Epithelial cell of proximal tubule (primary cell): ENCODE measurements around the gene ATP6V1B1. TPM values are rescaled to one million over a fixed set of nuclear protein-coding genes. Genes with fewer than 3 reads are reported as not detected.
"Not testable (repeated sequence)": the region's sequence is repeated elsewhere in the genome, so short reads cannot be mapped to it uniquely, and the experiment has no call there.

Experiments used
- DNase-seq: peaks from one replicate; pipeline ENCODE4 v3.0.0-alpha.2; 2011; ENCODE audit warnings: low read depth
- H3K4me3 ChIP-seq: 2 replicates; pipeline ENCODE4 v1.5.1; 2011; ENCODE audit warnings: low read depth, mild to moderate bottlenecking, low read length
- total RNA-seq: library from RNA; depleted of rRNA; stranded (reverse); fragments of >200 nt; gene quantifications from 2 replicates; pipeline ENCODE4 v1.2.3, GENCODE V29; 2015
- TF ChIP-seq, protein P1 (sequence below): conservative IDR thresholded peaks from 2 replicates; pipeline ENCODE4 v1.5.1; 2012; ENCODE audit warnings: low read depth, mild to moderate bottlenecking, low read length

The ATP6V1B1 gene
- total RNA-seq, 1 donor from 2014 or later = 0.81 TPM

DNA sequence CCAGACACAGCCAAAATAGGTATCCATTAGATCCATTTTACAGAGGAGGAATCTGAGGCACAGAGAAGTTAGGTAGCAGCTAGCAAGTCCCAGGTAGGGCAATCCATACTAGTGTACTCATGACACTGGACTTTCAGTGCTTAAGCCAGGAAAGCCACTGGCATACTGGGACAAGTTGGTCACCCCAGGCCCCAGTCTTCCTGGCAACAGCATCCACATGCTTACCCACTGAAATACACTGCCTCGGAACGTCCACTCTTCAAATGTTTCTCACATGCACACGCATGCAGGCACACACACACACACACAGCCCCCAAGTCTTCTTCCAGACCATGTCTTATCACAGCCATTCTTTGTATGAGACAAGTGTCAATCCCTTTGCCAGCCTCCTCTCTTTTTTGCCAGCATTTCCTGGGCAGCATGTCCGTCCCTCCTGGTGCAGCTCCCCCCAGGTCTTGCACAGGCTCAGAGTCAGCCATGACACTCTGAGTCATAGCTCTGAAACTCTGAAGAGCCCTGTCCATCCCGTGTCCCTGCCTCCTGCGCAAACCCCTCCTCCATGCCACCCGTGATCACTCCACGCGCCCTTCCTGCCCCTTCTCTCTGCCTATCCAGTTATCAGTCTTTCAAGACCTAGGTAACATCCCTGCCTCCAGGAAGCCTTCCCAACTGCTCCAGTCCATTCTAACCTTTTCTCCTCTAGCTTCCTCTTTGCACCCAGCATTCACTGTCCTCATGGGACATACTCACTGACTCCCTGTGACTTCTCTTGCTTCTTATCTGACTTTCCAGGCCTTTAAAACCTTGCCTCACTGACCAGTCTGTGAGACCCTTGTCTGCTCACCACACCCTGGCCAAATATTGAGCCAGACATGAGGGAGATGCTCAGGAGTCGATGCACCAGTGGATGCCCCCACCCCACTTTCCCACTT, 69.8 kb downstream of the ATP6V1B1 start:
- no peak for DNase-seq
- no peak overlapping the region for H3K4me3 ChIP-seq
- TF ChIP-seq, protein P1, sequence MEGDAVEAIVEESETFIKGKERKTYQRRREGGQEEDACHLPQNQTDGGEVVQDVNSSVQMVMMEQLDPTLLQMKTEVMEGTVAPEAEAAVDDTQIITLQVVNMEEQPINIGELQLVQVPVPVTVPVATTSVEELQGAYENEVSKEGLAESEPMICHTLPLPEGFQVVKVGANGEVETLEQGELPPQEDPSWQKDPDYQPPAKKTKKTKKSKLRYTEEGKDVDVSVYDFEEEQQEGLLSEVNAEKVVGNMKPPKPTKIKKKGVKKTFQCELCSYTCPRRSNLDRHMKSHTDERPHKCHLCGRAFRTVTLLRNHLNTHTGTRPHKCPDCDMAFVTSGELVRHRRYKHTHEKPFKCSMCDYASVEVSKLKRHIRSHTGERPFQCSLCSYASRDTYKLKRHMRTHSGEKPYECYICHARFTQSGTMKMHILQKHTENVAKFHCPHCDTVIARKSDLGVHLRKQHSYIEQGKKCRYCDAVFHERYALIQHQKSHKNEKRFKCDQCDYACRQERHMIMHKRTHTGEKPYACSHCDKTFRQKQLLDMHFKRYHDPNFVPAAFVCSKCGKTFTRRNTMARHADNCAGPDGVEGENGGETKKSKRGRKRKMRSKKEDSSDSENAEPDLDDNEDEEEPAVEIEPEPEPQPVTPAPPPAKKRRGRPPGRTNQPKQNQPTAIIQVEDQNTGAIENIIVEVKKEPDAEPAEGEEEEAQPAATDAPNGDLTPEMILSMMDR = no peak

DNA sequence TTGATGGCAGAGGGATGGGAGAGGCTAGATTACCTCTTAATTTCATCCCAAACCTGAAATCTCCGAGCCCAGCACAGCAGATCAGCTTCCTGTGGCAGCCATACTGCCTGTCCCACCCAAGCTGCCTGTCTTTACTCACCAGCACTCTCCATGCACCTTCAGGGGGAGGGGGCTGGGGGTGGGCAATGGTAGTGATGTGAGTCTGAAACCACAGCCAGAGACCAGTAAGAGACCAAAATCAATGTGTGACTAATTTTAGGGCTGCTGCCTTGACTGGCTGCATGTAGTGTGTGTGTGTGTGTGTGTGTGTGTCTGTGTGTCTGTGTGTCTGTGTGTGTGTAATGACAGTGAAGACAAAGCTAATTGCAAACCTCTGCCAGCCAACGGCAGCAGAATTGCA, 70.6 kb downstream of the ATP6V1B1 start:
- TF ChIP-seq, protein P1 = no peak
- no peak overlapping the region for H3K4me3 ChIP-seq
- DNase-seq = no peak

DNA sequence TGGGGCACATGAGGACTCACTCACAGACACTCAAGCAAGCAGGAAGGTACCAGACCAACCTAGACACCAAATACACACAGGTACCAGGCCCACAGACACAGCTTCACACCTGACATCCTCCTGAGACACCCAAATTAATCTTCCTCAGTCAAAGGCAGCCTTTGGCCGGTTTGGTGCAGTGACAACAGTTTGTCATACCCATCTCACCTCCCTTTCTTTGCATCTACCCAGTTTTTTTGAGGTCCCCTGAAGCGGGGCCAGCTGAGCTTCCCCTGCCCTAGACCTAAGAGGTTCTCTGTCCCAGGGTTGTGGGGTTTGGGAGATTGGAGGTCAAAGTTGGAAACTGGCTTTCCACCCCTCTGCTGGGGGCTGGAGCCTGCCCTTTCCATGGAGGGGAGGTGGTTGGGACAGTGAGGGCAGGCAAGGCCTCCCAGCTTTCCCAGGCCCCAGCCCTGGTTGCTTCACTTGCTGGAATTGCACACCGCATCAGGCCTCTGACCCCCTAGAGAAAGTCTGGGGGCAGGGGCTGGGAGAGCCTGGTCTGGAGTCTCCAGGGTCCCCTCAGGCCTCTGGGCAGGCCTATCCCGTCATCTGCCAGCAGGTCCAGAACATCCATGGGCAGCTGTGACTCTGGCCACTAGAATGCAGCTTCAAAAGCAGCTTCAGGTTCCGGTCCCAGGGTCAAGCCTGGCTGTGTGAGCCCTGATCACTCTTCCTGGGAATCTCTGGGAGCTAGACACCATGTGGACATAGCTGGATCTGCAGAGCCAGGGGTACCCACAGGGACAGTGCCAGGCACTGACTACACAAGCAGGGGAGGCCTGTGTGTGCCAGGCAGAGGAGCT, 71.5 kb downstream of the ATP6V1B1 start:
- no peak for DNase-seq
- H3K4me3 ChIP-seq = no peak overlapping the region
- TF ChIP-seq, protein P1 = no peak

DNA sequence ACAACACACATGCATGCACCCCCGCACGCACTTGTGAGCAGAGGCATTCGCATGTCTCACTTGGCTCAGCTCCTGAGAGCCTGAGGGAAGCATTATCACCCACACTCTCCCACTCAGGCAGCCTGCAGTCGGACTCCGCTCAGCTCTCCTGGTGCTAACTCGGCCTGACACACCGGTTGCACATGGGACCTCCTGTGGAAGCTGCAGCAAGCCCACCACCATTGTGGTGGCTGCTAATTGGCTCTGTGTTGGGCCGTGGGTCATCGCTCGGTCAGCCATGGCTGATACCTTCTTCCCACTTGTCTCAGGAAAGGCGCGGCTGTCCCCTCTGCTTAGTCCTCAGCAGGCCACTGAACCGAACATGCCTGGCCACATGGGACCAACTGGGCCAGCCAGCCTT, 72.6 kb downstream of the ATP6V1B1 start:
- TF ChIP-seq, protein P1 = no peak
- no peak for DNase-seq
- H3K4me3 ChIP-seq = no peak overlapping the region

DNA sequence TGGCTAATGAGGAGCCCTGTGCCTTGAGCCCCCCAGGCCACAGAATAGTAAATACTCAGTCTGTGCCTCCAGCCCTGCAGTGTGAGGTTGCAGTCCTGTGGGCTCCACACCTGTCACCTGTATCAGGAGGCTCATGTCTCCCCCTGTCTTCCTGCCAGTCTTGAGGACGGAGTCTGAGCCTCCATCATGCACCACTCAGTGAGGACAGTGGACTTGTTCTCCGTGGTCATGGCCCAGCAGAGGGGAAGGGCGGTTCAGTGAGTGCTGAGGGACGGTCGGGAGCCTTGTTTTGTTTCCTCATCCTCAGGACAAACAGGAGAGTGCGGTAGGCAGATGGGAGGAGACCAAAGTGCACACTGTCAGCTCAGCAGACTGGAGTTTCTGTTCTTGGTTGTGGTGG, 76.1 kb downstream of the ATP6V1B1 start:
- not testable (repeated sequence) for DNase-seq, H3K4me3 ChIP-seq

Other genes with a start within 250 kb of the ATP6V1B1 start
- gene ADD2, start 167.7 kb upstream of the ATP6V1B1 start, total RNA-seq = 21.3 and 23.0 TPM in 2 replicates
- not detected in 2 replicates for gene FIGLA, start 145.3 kb upstream of the ATP6V1B1 start, total RNA-seq
- not detected in 2 replicates for gene CLEC4F, start 115.3 kb upstream of the ATP6V1B1 start, total RNA-seq
- gene CD207, start 100.1 kb upstream of the ATP6V1B1 start, total RNA-seq = not detected in 2 replicates
- 0.12 and 0.51 TPM in 2 replicates for gene VAX2, start 35.3 kb upstream of the ATP6V1B1 start, total RNA-seq
- 0.58 and 0.75 TPM in 2 replicates for gene ANKRD53, start 42.7 kb downstream of the ATP6V1B1 start, total RNA-seq
- gene TEX261, start 59.0 kb downstream of the ATP6V1B1 start, total RNA-seq = 12.3 and 39.6 TPM in 2 replicates
- gene NAGK, start 132.7 kb downstream of the ATP6V1B1 start, total RNA-seq = 100 and 119 TPM in 2 replicates
- gene MCEE, start 194.3 kb downstream of the ATP6V1B1 start, total RNA-seq = 2.4 and 2.9 TPM in 2 replicates
- 20.5 and 23.4 TPM in 2 replicates for gene MPHOSPH10, start 194.7 kb downstream of the ATP6V1B1 start, total RNA-seq